GM23248 (cell line): ENCODE results near the gene CDK5. TPM values are rescaled to one million over a fixed set of nuclear protein-coding genes. Genes with fewer than 3 reads are reported as not detected.
A peak's percentile ranks its signal among the peaks of the same experiment; 100 is the strongest.

Experiments used
- DNase-seq: peaks from one replicate; pipeline ENCODE4 v3.0.0-alpha.2; 2015
- H2AFZ ChIP-seq: fragments of 200-600 bp; sonication (generic); 2 replicates; pipeline ENCODE4 v1.6.1; 2016; ENCODE audit warnings: antibody characterized with exemption
- H3F3A ChIP-seq: fragments of 200-600 bp; sonication (generic); 2 replicates; pipeline ENCODE4 v1.6.1; 2016; ENCODE audit warnings: mild to moderate bottlenecking, antibody characterized with exemption, mixed run types; ENCODE audit not compliant: insufficient read depth
- H3K27ac ChIP-seq: fragments of 200-600 bp; sonication (generic); 2 replicates; pipeline ENCODE4 v1.5.1; 2016; ENCODE audit warnings: mild to moderate bottlenecking
- H3K27me3 ChIP-seq: fragments of 200-600 bp; sonication (generic); replicated peaks from 2 replicates; pipeline ENCODE4 v1.6.1; 2016; ENCODE audit warnings: mild to moderate bottlenecking; ENCODE audit not compliant: insufficient read depth
- H3K36me3 ChIP-seq: fragments of 200-600 bp; sonication (generic); 2 replicates; pipeline ENCODE4 v1.6.1; 2016; ENCODE audit warnings: low read depth, mild to moderate bottlenecking
- H3K4me1 ChIP-seq: fragments of 200-600 bp; sonication (generic); 2 replicates; pipeline ENCODE4 v1.6.1; 2016; ENCODE audit warnings: mild to moderate bottlenecking; ENCODE audit not compliant: insufficient read depth
- H3K4me2 ChIP-seq: fragments of 200-600 bp; sonication (generic); one replicate; pipeline ENCODE4 v1.6.1; 2016; ENCODE audit warnings: mild to moderate bottlenecking; ENCODE audit not compliant: unreplicated experiment
- H3K4me3 ChIP-seq: fragments of 200-600 bp; sonication (generic); 2 replicates; pipeline ENCODE4 v1.5.1; 2016; ENCODE audit warnings: mild to moderate bottlenecking
- H3K79me2 ChIP-seq: fragments of 200-600 bp; sonication (generic); 2 replicates; pipeline ENCODE4 v1.6.1; 2016; ENCODE audit warnings: mild to moderate bottlenecking; ENCODE audit not compliant: insufficient read depth
- H3K9ac ChIP-seq: fragments of 200-600 bp; sonication (generic); 2 replicates; pipeline ENCODE4 v1.6.1; 2016; ENCODE audit warnings: mild to moderate bottlenecking
- H3K9me2 ChIP-seq: fragments of 200-600 bp; sonication (generic); 2 replicates; pipeline ENCODE4 v1.6.1; 2016; ENCODE audit warnings: mixed run types, mild to moderate bottlenecking, moderate library complexity; ENCODE audit not compliant: insufficient read depth
- H3K9me3 ChIP-seq: fragments of 200-600 bp; sonication (generic); one replicate; pipeline ENCODE4 v1.6.1; 2017; ENCODE audit warnings: low read depth
- H4K20me1 ChIP-seq: fragments of 200-600 bp; sonication (generic); 2 replicates; pipeline ENCODE4 v1.6.0; 2016; ENCODE audit not compliant: insufficient read depth
- EZH2 ChIP-seq: fragments of 200-600 bp; sonication (generic); IDR thresholded peaks from 2 replicates; pipeline ENCODE4 v1.6.1; 2018; ENCODE audit warnings: antibody characterized with exemption, mild to moderate bottlenecking; ENCODE audit not compliant: insufficient read depth, poor library complexity, severe bottlenecking
- EZH2phosphoT487 ChIP-seq: fragments of 200-600 bp; sonication (generic); IDR thresholded peaks from 2 replicates; pipeline ENCODE4 v1.6.1; 2018; ENCODE audit warnings: antibody characterized with exemption, moderate library complexity, mild to moderate bottlenecking, low read depth; ENCODE audit not compliant: insufficient read depth
- WGBS, 2 experiments: methylation state at CpG; one replicate each; pipeline ENCODE4 v1.1.6; 2015 to 2017; ENCODE audit warnings: low lambda C conversion rate in 2 of 2, low coverage in 1 of 2; ENCODE audit errors: missing lambda C conversion rate in 2 of 2; 5-methylcytosine and 5-hydroxymethylcytosine counted together
- in situ Hi-C: fragments of 300-500 bp; cut with MboI; formaldehyde crosslinking; loops from 2 replicates; pipeline ENCODE4 v1.15.0; 2020
- polyA plus RNA-seq: library from polyadenylated mRNA; unstranded; fragments of >200 nt; fragmentation: Nextera tagmentation; extraction: Ambion mirVana; gene quantifications from 2 replicates; pipeline ENCODE4 v1.2.1, GENCODE V29; 2016
- total RNA-seq: library from RNA; depleted of rRNA; stranded (reverse); fragments of >200 nt; shearing (Covaris generic); gene quantifications from 2 replicates; pipeline ENCODE4 v1.2.3, GENCODE V29; 2014

The CDK5 gene
- total and polyA plus RNA-seq, 2 experiments from 2014 or later: 27.6 to 27.7 TPM

- H3K27me3 ChIP-seq: no peaks in the 10 kb centered on the region
- H3K4me3 ChIP-seq: peak overlapping the region; percentile 93
- DNase-seq: no peak
- no peaks in the 10 kb centered on the region for H3K9me3 ChIP-seq
- WGBS, 2 experiments: 1 to 4% methylated on average over 16 to 17 of the region's 17 CpGs
- peaks cover 10% of the 10 kb centered on the region for H3F3A ChIP-seq
- H3K79me2 ChIP-seq: peaks cover 45% of the 10 kb centered on the region
- H3K4me2 ChIP-seq: peak overlapping the region; percentile 82
- in situ Hi-C loops: no loop called here
- peak overlapping the region; percentile 90 for H3K9ac ChIP-seq
- TF ChIP-seq EZH2phosphoT487 (no peak), EZH2 (no peak)
- no peaks in the 10 kb centered on the region for H3K36me3 ChIP-seq
- H3K9me2 ChIP-seq: no peaks in the 10 kb centered on the region
- H4K20me1 ChIP-seq: no peaks in the 10 kb centered on the region; the same call in 1 of the 2 replicates
- H3K27ac ChIP-seq: peak overlapping the region; percentile 94
- peaks cover 43% of the 10 kb centered on the region for H3K4me1 ChIP-seq
- peak overlapping the region; percentile 77 for H2AFZ ChIP-seq
Observed at GRCh38 chr7:151060113-151060415, 2.4 kb upstream of the CDK5 start.

GRCh38 chr7:151059367-151060112, 1.8 kb upstream of the CDK5 start, which contains the start of gene SLC4A2:
TSS of gene SLC4A2 (plus strand) at chr7:151059589. CDS start at chr7:151061988, 2,399 bp downstream.
- H3K4me3 ChIP-seq: peak within 1 kb of the TSS; percentile 93
- 1 to 4% methylated on average over 16 to 66 of the region's 75 CpGs for WGBS, 2 experiments
- peak within 1 kb of the TSS; percentile 77 for H2AFZ ChIP-seq
- no peaks in the 10 kb centered on the region for H3K27me3 ChIP-seq
- peak within 1 kb of the TSS; percentile 82 for H3K4me2 ChIP-seq
- H4K20me1 ChIP-seq: no peaks in the 10 kb centered on the region; the same call in 1 of the 2 replicates
- no peaks in the 10 kb centered on the region for H3K36me3 ChIP-seq
- in situ Hi-C loops: loop anchor here (10.0 kb wide), 1 partner anchor 65 kb away; the partner anchor contains the start of gene NOS3
- peaks cover 10% of the 10 kb centered on the region for H3F3A ChIP-seq
- peaks cover 43% of the 10 kb centered on the region for H3K4me1 ChIP-seq
- H3K79me2 ChIP-seq: peaks cover 40% of the 10 kb centered on the region
- peak within 1 kb of the TSS; percentile 94 for H3K27ac ChIP-seq
- TF ChIP-seq EZH2: no peak
- TF ChIP-seq EZH2phosphoT487: no peak
- H3K9me3 ChIP-seq: no peaks in the 10 kb centered on the region
- H3K9me2 ChIP-seq: no peaks in the 10 kb centered on the region
- peak within 1 kb of the TSS; percentile 90 for H3K9ac ChIP-seq
- DNase-seq: peak; percentile 86

- Histone ChIP-seq H3K4me1 (peaks cover 42% of the 10 kb centered on the region), H4K20me1 (no peaks in the 10 kb centered on the region; the same call in 1 of the 2 replicates)
- DNase-seq: peak; percentile 66
Observed at GRCh38 chr7:151058781-151059366, 1.2 kb upstream of the CDK5 start.

GRCh38 chr7:151057989-151058780, 488 bp upstream of the CDK5 start:
- in situ Hi-C loops: loop anchor here (10.0 kb wide), 1 partner anchor 63 kb away; the partner anchor contains the start of gene NOS3
- TF ChIP-seq EZH2phosphoT487 (no peak), EZH2 (no peak)
- peaks cover 29% of the 10 kb centered on the region for H3K79me2 ChIP-seq

More at GRCh38 chr7:151058781-151059366, 1.2 kb upstream of the CDK5 start:
- no peaks in the 10 kb centered on the region for H3K9me3 ChIP-seq
- TF ChIP-seq EZH2phosphoT487 (no peak), EZH2 (no peak)
- no peaks in the 10 kb centered on the region for H3K9me2 ChIP-seq
- no peaks in the 10 kb centered on the region for H3K27me3 ChIP-seq
- peaks cover 10% of the 10 kb centered on the region for H3F3A ChIP-seq
- H3K4me3 ChIP-seq: peak overlapping the region; percentile 93
- peak overlapping the region; percentile 82 for H3K4me2 ChIP-seq
- H3K79me2 ChIP-seq: peaks cover 35% of the 10 kb centered on the region
- no peaks in the 10 kb centered on the region for H3K36me3 ChIP-seq
- peak overlapping the region; percentile 90 for H3K9ac ChIP-seq
- in situ Hi-C loops: loop anchor here (10.0 kb wide), 1 partner anchor 64 kb away; the partner anchor contains the start of gene NOS3
- peak overlapping the region; percentile 94 for H3K27ac ChIP-seq
- 3% methylated on average over 18 of the region's 18 CpGs for WGBS, 2 experiments
- H2AFZ ChIP-seq: peak overlapping the region; percentile 77

More at GRCh38 chr7:151057989-151058780, 488 bp upstream of the CDK5 start:
- Histone ChIP-seq H3K36me3 (no peaks in the 10 kb centered on the region), H3K4me2 (peak overlapping the region; percentile 82), H3K9me2 (no peaks in the 10 kb centered on the region), H3K9ac (peak overlapping the region; percentile 90), H3K4me3 (peak overlapping the region; percentile 93), H3K27ac (peak overlapping the region; percentile 94), H3K4me1 (peaks cover 36% of the 10 kb centered on the region), H3K27me3 (no peaks in the 10 kb centered on the region), H4K20me1 (no peaks in the 10 kb centered on the region), H3F3A (peaks cover 10% of the 10 kb centered on the region), H3K9me3 (no peaks in the 10 kb centered on the region), H2AFZ (peak overlapping the region; percentile 82)
- WGBS, 2 experiments: 0 to 1% methylated on average over 42 to 44 of the region's 46 CpGs
- peak; percentile 100 for DNase-seq
